ENCODE results near the gene RDM1. TPM values are rescaled to one million over a fixed set of nuclear protein-coding genes. Genes with fewer than 3 reads are reported as not detected.

The RDM1 gene
- total RNA-seq, 1 experiment from 2014 or later = 5.5 TPM

- ATAC-seq (no peak), DNase-seq (ENCODE audit: low read depth, low spot score) (no peak)
- H3K27ac ChIP-seq (ENCODE audit: low read length) = no peak overlapping the region
- no peak overlapping the region for H3K4me3 ChIP-seq (ENCODE audit: low read depth in 2 of 2, low read length in 2 of 2)
- intact Hi-C loops (cut with micrococcal nuclease; ENCODE audit: unreplicated experiment) = no loop called here
- no peaks in the 10 kb centered on the region for H3K27me3 ChIP-seq (ENCODE audit: control insufficient read depth, insufficient read depth, low read length)
- CTCF ChIA-PET = no interaction called here
- POLR2A ChIA-PET = no interaction called here
- H3K36me3 ChIP-seq (ENCODE audit: control insufficient read depth, insufficient read depth, low read length) = no peaks in the 10 kb centered on the region
- in situ Hi-C loops (cut with HindIII; ENCODE audit: low pct_unique_long_range_greater_than_20kb, low sequenced_read_pairs) = no loop called here
- TF ChIP-seq REST (IDR thresholded peaks at IDR 0.05; ENCODE audit: insufficient read depth in 1 of 2, low read depth in 2 of 2, low read length in 1 of 2) = no peak
- TF ChIP-seq TCF7L2 (IDR thresholded peaks at IDR 0.05; ENCODE audit: low read depth, low read length) = no peak
- no peak for TF ChIP-seq CTCF (IDR thresholded peaks at IDR 0.05)
- TF ChIP-seq POLR2AphosphoS5 (IDR thresholded peaks at IDR 0.05; ENCODE audit: low read depth, low read length) = no peak
- no peak for TF ChIP-seq SIN3A (IDR thresholded peaks at IDR 0.05; ENCODE audit: borderline replicate concordance, insufficient read depth, low read depth, low read length)
- no TSS peak for BruUV-seq (replicated peaks)
- H3K4me1 ChIP-seq (ENCODE audit: control insufficient read depth, insufficient read depth, low read length) = peaks cover 7% of the 10 kb centered on the region; the same call in 1 of the 2 replicates
- H3K9me3 ChIP-seq (ENCODE audit: control insufficient read depth, insufficient read depth, low read depth, low read length) = no peaks in the 10 kb centered on the region
Measured at GRCh38 chr17:35891269-35891668, 39.3 kb downstream of the RDM1 start.

- Histone ChIP-seq H3K36me3 (ENCODE audit: control insufficient read depth, insufficient read depth, low read length) (no peaks in the 10 kb centered on the region), H3K4me3 (ENCODE audit: low read depth in 2 of 2, low read length in 2 of 2) (no peak overlapping the region), H3K4me1 (ENCODE audit: control insufficient read depth, insufficient read depth, low read length) (peaks cover 7% of the 10 kb centered on the region; the same call in 1 of the 2 replicates), H3K27me3 (ENCODE audit: control insufficient read depth, insufficient read depth, low read length) (no peaks in the 10 kb centered on the region), H3K27ac (ENCODE audit: low read length) (no peak overlapping the region), H3K9me3 (ENCODE audit: control insufficient read depth, insufficient read depth, low read depth, low read length) (no peaks in the 10 kb centered on the region)
- in situ Hi-C loops (cut with HindIII; ENCODE audit: low pct_unique_long_range_greater_than_20kb, low sequenced_read_pairs) = no loop called here
- no TSS peak for BruUV-seq (replicated peaks)
- intact Hi-C loops (cut with micrococcal nuclease; ENCODE audit: unreplicated experiment) = no loop called here
- DNase-seq (ENCODE audit: low read depth, low spot score) (no peak), ATAC-seq (0 out of 2 replicates have a peak, but pooled peaks have one; percentile 40)
- CTCF ChIA-PET = no interaction called here
- POLR2A ChIA-PET = no interaction called here
- TF ChIP-seq POLR2AphosphoS5 (IDR thresholded peaks at IDR 0.05; ENCODE audit: low read depth, low read length) (no peak), SIN3A (IDR thresholded peaks at IDR 0.05; ENCODE audit: borderline replicate concordance, insufficient read depth, low read depth, low read length) (no peak), CTCF (IDR thresholded peaks at IDR 0.05) (no peak), TCF7L2 (IDR thresholded peaks at IDR 0.05; ENCODE audit: low read depth, low read length) (no peak), REST (IDR thresholded peaks at IDR 0.05; ENCODE audit: insufficient read depth in 1 of 2, low read depth in 2 of 2, low read length in 1 of 2) (no peak)
Measured at GRCh38 chr17:35890774-35891155, 39.8 kb downstream of the RDM1 start.
